Panc1 (cell line): ENCODE results near the gene STK32C.

Source experiments
- POLR2AphosphoS5 ChIP-seq: IDR thresholded peaks from 2 replicates; pipeline ENCODE4 v1.6.1; 2012; ENCODE audit warnings: mild to moderate bottlenecking, low read depth, low read length, moderate library complexity
- SIN3A ChIP-seq: IDR thresholded peaks from 2 replicates; pipeline ENCODE4 v1.6.1; 2012; ENCODE audit warnings: low read depth, mild to moderate bottlenecking, low read length, moderate library complexity, borderline replicate concordance; ENCODE audit not compliant: insufficient read depth
- TCF7L2 ChIP-seq: IDR thresholded peaks from 2 replicates; pipeline ENCODE4 v1.6.1; 2011; ENCODE audit warnings: mild to moderate bottlenecking, low read depth, low read length, inconsistent platforms
- TF ChIP-seq, protein P1 (sequence below): fragments of 450-650 bp; IDR thresholded peaks from 2 replicates; pipeline ENCODE4 v1.5.1; 2017; ENCODE audit warnings: mild to moderate bottlenecking
- TF ChIP-seq, protein P2 (sequence below), 2 experiments: IDR thresholded peaks; 2 replicates each; pipeline ENCODE4 v1.6.1; 2011 to 2012; ENCODE audit warnings: low read depth in 2 of 2, control low read depth in 1 of 2, low read length in 1 of 2, mild to moderate bottlenecking in 1 of 2, moderate library complexity in 1 of 2; ENCODE audit not compliant: insufficient read depth in 1 of 2

DNA sequence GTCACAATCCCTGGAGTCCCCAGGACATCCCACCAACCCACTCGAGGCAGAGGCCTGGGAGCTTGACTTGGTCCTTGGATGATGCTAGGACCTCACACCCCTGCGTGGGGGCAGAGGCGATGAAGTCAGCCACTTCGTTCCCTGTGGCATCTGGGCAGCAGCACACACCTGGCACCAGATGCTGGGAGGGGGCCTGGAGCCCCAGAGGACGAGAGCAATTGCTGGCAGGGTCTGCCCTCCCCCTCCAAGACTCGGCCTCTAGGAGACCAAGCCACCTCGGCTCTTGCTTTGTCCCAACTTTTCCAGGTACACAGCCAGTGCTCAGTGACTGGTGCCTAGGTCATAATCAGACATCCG, 81.9 kb downstream of the STK32C start:
- TF ChIP-seq, protein P1, sequence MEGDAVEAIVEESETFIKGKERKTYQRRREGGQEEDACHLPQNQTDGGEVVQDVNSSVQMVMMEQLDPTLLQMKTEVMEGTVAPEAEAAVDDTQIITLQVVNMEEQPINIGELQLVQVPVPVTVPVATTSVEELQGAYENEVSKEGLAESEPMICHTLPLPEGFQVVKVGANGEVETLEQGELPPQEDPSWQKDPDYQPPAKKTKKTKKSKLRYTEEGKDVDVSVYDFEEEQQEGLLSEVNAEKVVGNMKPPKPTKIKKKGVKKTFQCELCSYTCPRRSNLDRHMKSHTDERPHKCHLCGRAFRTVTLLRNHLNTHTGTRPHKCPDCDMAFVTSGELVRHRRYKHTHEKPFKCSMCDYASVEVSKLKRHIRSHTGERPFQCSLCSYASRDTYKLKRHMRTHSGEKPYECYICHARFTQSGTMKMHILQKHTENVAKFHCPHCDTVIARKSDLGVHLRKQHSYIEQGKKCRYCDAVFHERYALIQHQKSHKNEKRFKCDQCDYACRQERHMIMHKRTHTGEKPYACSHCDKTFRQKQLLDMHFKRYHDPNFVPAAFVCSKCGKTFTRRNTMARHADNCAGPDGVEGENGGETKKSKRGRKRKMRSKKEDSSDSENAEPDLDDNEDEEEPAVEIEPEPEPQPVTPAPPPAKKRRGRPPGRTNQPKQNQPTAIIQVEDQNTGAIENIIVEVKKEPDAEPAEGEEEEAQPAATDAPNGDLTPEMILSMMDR, result no peak
- TF ChIP-seq POLR2AphosphoS5 (no peak), TCF7L2 (no peak), SIN3A (no peak)
- TF ChIP-seq, protein P2, sequence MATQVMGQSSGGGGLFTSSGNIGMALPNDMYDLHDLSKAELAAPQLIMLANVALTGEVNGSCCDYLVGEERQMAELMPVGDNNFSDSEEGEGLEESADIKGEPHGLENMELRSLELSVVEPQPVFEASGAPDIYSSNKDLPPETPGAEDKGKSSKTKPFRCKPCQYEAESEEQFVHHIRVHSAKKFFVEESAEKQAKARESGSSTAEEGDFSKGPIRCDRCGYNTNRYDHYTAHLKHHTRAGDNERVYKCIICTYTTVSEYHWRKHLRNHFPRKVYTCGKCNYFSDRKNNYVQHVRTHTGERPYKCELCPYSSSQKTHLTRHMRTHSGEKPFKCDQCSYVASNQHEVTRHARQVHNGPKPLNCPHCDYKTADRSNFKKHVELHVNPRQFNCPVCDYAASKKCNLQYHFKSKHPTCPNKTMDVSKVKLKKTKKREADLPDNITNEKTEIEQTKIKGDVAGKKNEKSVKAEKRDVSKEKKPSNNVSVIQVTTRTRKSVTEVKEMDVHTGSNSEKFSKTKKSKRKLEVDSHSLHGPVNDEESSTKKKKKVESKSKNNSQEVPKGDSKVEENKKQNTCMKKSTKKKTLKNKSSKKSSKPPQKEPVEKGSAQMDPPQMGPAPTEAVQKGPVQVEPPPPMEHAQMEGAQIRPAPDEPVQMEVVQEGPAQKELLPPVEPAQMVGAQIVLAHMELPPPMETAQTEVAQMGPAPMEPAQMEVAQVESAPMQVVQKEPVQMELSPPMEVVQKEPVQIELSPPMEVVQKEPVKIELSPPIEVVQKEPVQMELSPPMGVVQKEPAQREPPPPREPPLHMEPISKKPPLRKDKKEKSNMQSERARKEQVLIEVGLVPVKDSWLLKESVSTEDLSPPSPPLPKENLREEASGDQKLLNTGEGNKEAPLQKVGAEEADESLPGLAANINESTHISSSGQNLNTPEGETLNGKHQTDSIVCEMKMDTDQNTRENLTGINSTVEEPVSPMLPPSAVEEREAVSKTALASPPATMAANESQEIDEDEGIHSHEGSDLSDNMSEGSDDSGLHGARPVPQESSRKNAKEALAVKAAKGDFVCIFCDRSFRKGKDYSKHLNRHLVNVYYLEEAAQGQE (IDR thresholded peaks at IDR 0.05; ENCODE audit: insufficient read depth in 1 of 2, low read depth in 2 of 2, low read length in 1 of 2), result no peak
